B cell (primary cell): ENCODE measurements around the gene MED27. TPM values are rescaled to one million over a fixed set of nuclear protein-coding genes. Genes with fewer than 3 reads are reported as not detected.

Experiments used
- ATAC-seq: fragments of 200-7000 bp; cut with Tn5 transposase; one replicate; pipeline ENCODE4 v1.10.0; 2021; ENCODE audit warnings: low read depth, mild to moderate bottlenecking, moderate number of reproducible peaks, moderate library complexity
- CTCF ChIA-PET: fragments of 350-600 bp; sonication (Branson Sonifier 250); formaldehyde crosslinking; loops from one replicate; lab custom pipeline; 2021; ENCODE audit warnings: antibody characterized with exemption, inconsistent platforms; lab: Charles Lee
- POLR2A ChIA-PET: fragments of 350-600 bp; sonication (Branson Sonifier 250); formaldehyde crosslinking; loops from one replicate; lab custom pipeline; 2021; ENCODE audit warnings: antibody characterized with exemption; lab: Charles Lee
- DNase-seq: peaks from one replicate; pipeline ENCODE4 v3.0.0; 2013
- H2AFZ ChIP-seq: 2 replicates; pipeline ENCODE4 v1.6.1; 2012; ENCODE audit warnings: mild to moderate bottlenecking, low read depth, low read length; ENCODE audit not compliant: insufficient read depth, poor library complexity, severe bottlenecking
- H3K27ac ChIP-seq, 2 donors: 1 replicate in 1 of 2; 2 replicates in 1 of 2; pipeline ENCODE4 v1.5.1; 2012 to 2013; ENCODE audit warnings: low read length in 2 of 2, mild to moderate bottlenecking in 2 of 2, moderate library complexity in 1 of 2
- H3K27me3 ChIP-seq, 4 experiments: fragments of 200-600 bp in 1 of 4; sonication (generic) in 1 of 4; replicated peaks in 1 of 4; 1 replicate in 2 of 4; 2 replicates in 2 of 4; pipeline versions ENCODE4 v1.6.1 to v1.7.0; 2013 to 2016; ENCODE audit warnings: low read length in 3 of 4, mild to moderate bottlenecking in 2 of 4, mixed read lengths in 1 of 4, moderate library complexity in 1 of 4; ENCODE audit not compliant: insufficient read depth in 4 of 4, control insufficient read depth in 3 of 4; ENCODE audit errors: control extremely low read depth in 1 of 4
- H3K36me3 ChIP-seq, 2 experiments: replicated peaks in 1 of 2; 1 replicate in 1 of 2; 2 replicates in 1 of 2; pipeline versions ENCODE4 v1.6.1 to v1.7.1; 2013; ENCODE audit warnings: low read length in 1 of 2; ENCODE audit not compliant: insufficient read depth in 2 of 2, control insufficient read depth in 1 of 2; ENCODE audit errors: control extremely low read depth in 1 of 2, extremely low read depth in 1 of 2
- H3K4me1 ChIP-seq, 2 donors: fragments of 200-600 bp in 1 of 2; sonication (generic) in 1 of 2; 1 replicate in 1 of 2; 2 replicates in 1 of 2; pipeline versions ENCODE4 v1.5.1 to v1.6.1; 2013 to 2017; ENCODE audit warnings: low read length in 2 of 2; ENCODE audit not compliant: control insufficient read depth in 2 of 2, insufficient read depth in 2 of 2
- H3K4me2 ChIP-seq: replicated peaks from 2 replicates; pipeline ENCODE3; 2012; ENCODE audit warnings: mild to moderate bottlenecking, low read depth, low read length; ENCODE audit not compliant: poor library complexity, severe bottlenecking
- H3K4me3 ChIP-seq, 5 experiments: fragments of 200-600 bp in 1 of 5; sonication (generic) in 1 of 5; 1 replicate in 3 of 5; 2 replicates in 2 of 5; pipeline versions ENCODE4 v1.5.1 to v1.7.0; 2011 to 2016; ENCODE audit warnings: low read length in 4 of 5, mild to moderate bottlenecking in 4 of 5, low read depth in 2 of 5, control low read depth in 1 of 5, moderate library complexity in 1 of 5; ENCODE audit not compliant: insufficient read depth in 1 of 5; ENCODE audit errors: control extremely low read depth in 1 of 5, extremely low read depth in 1 of 5
- H3K79me2 ChIP-seq: fragments of 200-600 bp; sonication (generic); one replicate; pipeline ENCODE4 v1.6.0; 2016; ENCODE audit warnings: low read length; ENCODE audit not compliant: control insufficient read depth, insufficient read depth
- H3K9ac ChIP-seq: fragments of 200-600 bp; sonication (generic); 2 replicates; pipeline ENCODE4 v1.6.1; 2017; ENCODE audit warnings: mild to moderate bottlenecking, low read length, moderate library complexity
- H3K9me3 ChIP-seq, 3 donors: one replicate each; pipeline versions ENCODE4 v1.6.1 to v1.7.1; 2013; ENCODE audit warnings: low read length in 2 of 3; ENCODE audit not compliant: control insufficient read depth in 2 of 3, insufficient read depth in 1 of 3; ENCODE audit errors: control extremely low read depth in 1 of 3
- H4K20me1 ChIP-seq: 2 replicates; pipeline ENCODE4 v1.6.0; 2012; ENCODE audit warnings: mild to moderate bottlenecking, low read length; ENCODE audit not compliant: insufficient read depth, control insufficient read depth, poor library complexity, severe bottlenecking
- H3K27ac Mint-ChIP-seq: one replicate; pipeline ENCODE4 v1.8.0; 2021; ENCODE audit warnings: mixed read lengths
- H3K27me3 Mint-ChIP-seq: one replicate; pipeline ENCODE4 v1.8.0; 2021; ENCODE audit warnings: mixed read lengths
- H3K4me1 Mint-ChIP-seq: one replicate; pipeline ENCODE4 v1.8.0; 2021; ENCODE audit warnings: mixed read lengths
- H3K4me3 Mint-ChIP-seq: one replicate; pipeline ENCODE4 v1.8.0; 2021; ENCODE audit warnings: mixed read lengths
- H3K9me3 Mint-ChIP-seq: one replicate; pipeline ENCODE4 v1.8.0; 2022; ENCODE audit warnings: mixed read lengths; ENCODE audit not compliant: insufficient read depth
- CTCF ChIP-seq: fragments of 200-600 bp; IDR thresholded peaks from one replicate; pipeline ENCODE4 v1.8.0; 2022; ENCODE audit warnings: antibody characterized with exemption, mild to moderate bottlenecking
- EZH2 ChIP-seq: IDR thresholded peaks from 2 replicates; pipeline ENCODE4 v1.6.1; 2012; ENCODE audit warnings: borderline replicate concordance, low read depth, mild to moderate bottlenecking, moderate library complexity, low read length; ENCODE audit not compliant: insufficient read depth, poor library complexity, severe bottlenecking
- WGBS: methylation state at CpG from one replicate; pipeline ENCODE4 v1.1.5; 2013; ENCODE audit warnings: missing lambda C conversion rate; ENCODE audit not compliant: insufficient coverage; 5-methylcytosine and 5-hydroxymethylcytosine counted together
- intact Hi-C: fragments of 100-400 bp; cut with micrococcal nuclease; formaldehyde crosslinking; loops from one replicate; pipeline ENCODE4 v1.10.0; 2022
- polyA plus RNA-seq: library from polyadenylated mRNA; depleted of rRNA; stranded (reverse); fragments of >200 nt; gene quantifications from 2 replicates; pipeline ENCODE4 v1.2.3, GENCODE V29; 2012
- total RNA-seq, 2 donors: library from RNA; stranded (reverse); fragments of 120-200 nt in 1 of 2; gene quantifications; 1 replicate in 1 of 2; 2 replicates in 1 of 2; pipeline versions ENCODE4 v1.2.3 to v1.2.4, GENCODE V29; 2013 to 2022

Gene MED27
- total and polyA plus RNA-seq, 2 donors (not counting 1 experiment from before 2014, with no cell fraction given), result 17.4 to 17.7 TPM

GRCh38 chr9:131968632-131969031 is 111.0 kb downstream of the MED27 start:
- Histone ChIP-seq H2AFZ (no peak overlapping the region), H3K27ac (no peak overlapping the region), H3K79me2 (peaks cover 9% of the 10 kb centered on the region), H3K4me3 (no peak overlapping the region), H3K36me3 (no peaks in the 10 kb centered on the region), H3K4me2 (no peak overlapping the region), H4K20me1 (no peaks in the 10 kb centered on the region), H3K27me3 (no peaks in the 10 kb centered on the region), H3K9ac (no peak overlapping the region), H3K9me3 (peaks cover 0 to 6% (median 0%) of the 10 kb centered on the region in 3 donors), H3K4me1 (no peaks in the 10 kb centered on the region)
- ChIA-PET CTCF (no interaction called here), POLR2A (no interaction called here)
- intact Hi-C loops, result no loop called here
- DNase-seq (no peak), ATAC-seq (no peak)
- Mint-ChIP-seq H3K4me1 (no peaks in the 10 kb centered on the region), H3K27me3 (no peaks in the 10 kb centered on the region), H3K27ac (no peak overlapping the region), H3K4me3 (no peak overlapping the region), H3K9me3 (no peaks in the 10 kb centered on the region)
- no peak for TF ChIP-seq EZH2
- no peak for TF ChIP-seq CTCF
- WGBS, result 100% methylated on average over 7 of the region's 9 CpGs

GRCh38 chr9:131965841-131966240 is 113.8 kb downstream of the MED27 start:
- H3K4me3 ChIP-seq, result no peak overlapping the region
- H3K4me1 Mint-ChIP-seq, result no peaks in the 10 kb centered on the region
- DNase-seq (no peak), ATAC-seq (no peak)
- no peaks in the 10 kb centered on the region for H3K36me3 ChIP-seq
- H3K27me3 Mint-ChIP-seq, result no peaks in the 10 kb centered on the region
- H3K9ac ChIP-seq, result no peak overlapping the region
- intact Hi-C loops, result no loop called here
- H3K79me2 ChIP-seq, result peaks cover 9% of the 10 kb centered on the region
- no peak overlapping the region for H2AFZ ChIP-seq
- H3K4me3 Mint-ChIP-seq, result no peak overlapping the region
- H3K27ac ChIP-seq, result no peak overlapping the region
- no peaks in the 10 kb centered on the region for H3K27me3 ChIP-seq
- ChIA-PET CTCF (no interaction called here), POLR2A (no interaction called here)
- H4K20me1 ChIP-seq, result no peaks in the 10 kb centered on the region
- 97% methylated on average over 6 of the region's 7 CpGs for WGBS
- H3K4me2 ChIP-seq, result no peak overlapping the region
- no peaks in the 10 kb centered on the region for H3K4me1 ChIP-seq
- no peak for TF ChIP-seq EZH2
- no peak for TF ChIP-seq CTCF
- H3K27ac Mint-ChIP-seq, result no peak overlapping the region
- H3K9me3 Mint-ChIP-seq, result no peaks in the 10 kb centered on the region
- H3K9me3 ChIP-seq, result no peaks in the 10 kb centered on the region
